ENCODE results near the gene KCNT2.

DNA sequence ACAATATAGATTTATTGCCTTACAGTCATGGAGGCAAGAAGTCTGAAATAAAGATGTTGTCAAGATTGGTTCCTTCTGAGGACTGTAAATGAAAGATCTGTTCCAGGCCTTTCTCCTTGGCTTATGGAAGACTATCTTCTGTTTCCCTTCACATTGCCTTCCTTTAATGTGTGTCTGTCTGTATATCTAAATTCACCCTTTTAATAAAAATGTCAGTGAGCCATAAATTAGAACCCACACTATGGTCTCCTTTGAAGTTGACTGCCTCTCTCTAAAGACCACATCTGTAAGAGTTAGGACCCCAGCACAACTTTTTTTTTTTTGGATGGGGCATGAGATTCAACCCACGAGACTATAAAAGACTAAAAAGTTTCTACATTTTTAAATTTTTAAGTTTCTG, 305.8 kb downstream of the KCNT2 start:
- TF ChIP-seq POLR2A (IDR thresholded peaks at IDR 0.05): no peak
- TF ChIP-seq, protein P1, sequence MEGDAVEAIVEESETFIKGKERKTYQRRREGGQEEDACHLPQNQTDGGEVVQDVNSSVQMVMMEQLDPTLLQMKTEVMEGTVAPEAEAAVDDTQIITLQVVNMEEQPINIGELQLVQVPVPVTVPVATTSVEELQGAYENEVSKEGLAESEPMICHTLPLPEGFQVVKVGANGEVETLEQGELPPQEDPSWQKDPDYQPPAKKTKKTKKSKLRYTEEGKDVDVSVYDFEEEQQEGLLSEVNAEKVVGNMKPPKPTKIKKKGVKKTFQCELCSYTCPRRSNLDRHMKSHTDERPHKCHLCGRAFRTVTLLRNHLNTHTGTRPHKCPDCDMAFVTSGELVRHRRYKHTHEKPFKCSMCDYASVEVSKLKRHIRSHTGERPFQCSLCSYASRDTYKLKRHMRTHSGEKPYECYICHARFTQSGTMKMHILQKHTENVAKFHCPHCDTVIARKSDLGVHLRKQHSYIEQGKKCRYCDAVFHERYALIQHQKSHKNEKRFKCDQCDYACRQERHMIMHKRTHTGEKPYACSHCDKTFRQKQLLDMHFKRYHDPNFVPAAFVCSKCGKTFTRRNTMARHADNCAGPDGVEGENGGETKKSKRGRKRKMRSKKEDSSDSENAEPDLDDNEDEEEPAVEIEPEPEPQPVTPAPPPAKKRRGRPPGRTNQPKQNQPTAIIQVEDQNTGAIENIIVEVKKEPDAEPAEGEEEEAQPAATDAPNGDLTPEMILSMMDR (IDR thresholded peaks at IDR 0.05): no peak

All from thyroid gland (tissue), 4 donors.